ENCODE results near the gene LAMTOR3.

GRCh38 chr4:99927566-99927965 lies 33.3 kb upstream of the LAMTOR3 start:
- TF ChIP-seq JUN (IDR thresholded peaks at IDR 0.05; ENCODE audit: borderline replicate concordance, insufficient read depth, insufficient read length, low read depth), result no peak
- no peak for TF ChIP-seq CTCF (IDR thresholded peaks at IDR 0.05; ENCODE audit: extremely low read depth in 1 of 2, insufficient read depth in 1 of 2, low read depth in 1 of 2, low read length in 2 of 2)
